Epithelial cell of prostate (primary cell): ENCODE results near the gene MAST1.
"Not testable (repeated sequence)": the region's sequence is repeated elsewhere in the genome, so short reads cannot be mapped to it uniquely, and the experiment has no call there.

Experiments used
- DNase-seq: peaks from one replicate; pipeline ENCODE4 v3.0.0-alpha.2; 2011; ENCODE audit warnings: low read depth, low spot score
- H3K27ac ChIP-seq: fragments of 450-650 bp; 2 replicates; pipeline ENCODE4 v1.5.1; 2017; ENCODE audit warnings: mild to moderate bottlenecking

The MAST1 gene

DNA sequence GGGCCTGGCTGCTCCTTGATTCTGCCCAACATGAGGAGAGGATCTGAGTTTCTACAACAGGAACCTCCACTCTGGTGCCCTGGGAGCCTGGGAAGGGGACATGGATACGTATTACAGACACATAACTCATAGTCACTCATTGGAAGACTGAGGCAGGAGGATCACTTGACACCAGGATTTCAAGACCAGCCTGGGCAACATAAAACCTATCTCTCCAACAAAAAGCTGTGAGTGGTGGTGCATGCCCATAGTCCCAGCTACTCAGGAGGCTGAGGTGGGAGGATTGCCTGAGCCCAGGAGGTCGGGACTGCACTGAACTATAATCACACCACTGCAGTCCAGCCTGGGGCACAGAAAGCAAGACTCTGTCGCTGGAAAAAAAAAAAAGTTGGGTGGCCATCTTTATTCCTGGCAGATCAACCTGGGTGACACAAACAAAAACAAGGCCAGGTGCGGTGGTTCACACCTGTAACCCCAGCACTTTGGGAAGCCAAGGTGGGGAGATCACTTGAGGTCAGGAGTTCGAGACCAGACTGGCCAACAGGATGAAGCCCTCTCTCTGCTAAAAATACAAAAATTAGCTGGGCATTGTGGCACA, 49.8 kb downstream of the MAST1 start:
- DNase-seq, result no peak
- no peak overlapping the region for H3K27ac ChIP-seq

DNA sequence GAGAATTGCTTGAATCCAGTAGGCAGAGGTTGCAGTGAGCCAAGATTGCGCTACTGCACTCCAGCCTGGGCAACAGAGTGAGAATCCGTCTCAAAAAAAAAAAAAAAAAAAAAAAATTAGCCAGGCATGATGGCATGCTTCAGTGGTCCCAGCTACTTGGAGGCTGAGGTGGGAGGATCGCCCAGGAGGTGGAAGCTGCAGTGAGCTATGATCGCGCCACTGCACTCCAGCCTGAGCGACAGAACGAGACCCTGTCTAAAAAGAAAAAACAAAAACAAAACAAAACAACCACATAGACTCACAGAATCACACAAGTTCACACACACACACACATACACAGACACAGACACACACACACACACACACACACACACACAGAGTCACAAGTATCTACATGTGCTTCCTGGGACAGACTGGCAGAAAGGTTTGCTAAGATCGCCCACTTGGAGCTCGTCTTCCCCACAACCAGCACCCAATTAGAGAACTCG, 52.0 kb downstream of the MAST1 start:
- H3K27ac ChIP-seq, DNase-seq: not testable (repeated sequence)

DNA sequence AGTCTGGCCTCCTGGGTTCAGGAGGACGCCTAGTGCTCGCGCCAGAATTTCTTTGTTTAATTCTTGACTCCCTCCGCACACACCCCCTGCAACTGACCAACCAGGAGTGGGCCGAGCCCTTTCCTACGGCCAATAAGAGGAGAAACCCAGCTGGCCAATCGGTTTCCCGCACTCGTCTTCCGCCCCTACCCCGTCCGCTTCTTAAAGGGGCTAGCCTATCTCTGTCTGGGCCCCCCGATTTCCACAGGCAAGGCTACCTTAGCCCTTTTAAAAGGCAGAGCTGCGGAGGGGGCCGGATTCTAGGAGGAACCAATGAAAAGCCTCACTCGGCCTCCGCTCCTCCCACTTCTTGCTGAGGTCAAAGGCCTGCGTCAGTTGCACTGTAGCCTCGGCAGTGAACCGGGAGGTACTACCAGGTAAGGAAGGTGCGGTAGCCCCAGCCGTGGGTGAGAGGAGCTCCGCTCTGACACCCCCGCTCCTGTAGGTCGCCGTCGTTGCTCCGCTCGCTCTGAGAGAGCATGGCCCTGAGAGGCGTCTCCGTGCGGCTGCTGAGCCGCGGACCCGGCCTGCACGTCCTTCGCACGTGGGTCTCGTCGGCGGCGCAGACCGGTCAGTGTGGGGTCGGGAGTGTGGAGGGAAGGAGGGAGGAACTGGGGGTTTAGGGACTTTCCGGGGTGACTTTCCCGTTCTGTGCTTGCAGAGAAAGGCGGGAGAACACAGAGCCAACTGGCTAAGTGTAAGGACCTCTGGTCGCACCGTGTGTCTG, 52.7 kb downstream of the MAST1 start, which contains the start of gene GCDH:
Gene GCDH, plus strand, starts transcription at position 374 of the 766 bp plus-strand sequence. Its CDS starts 145 bp downstream, at position 519.
- no peak within 1 kb of the TSS for H3K27ac ChIP-seq
- DNase-seq, result peak; percentile 98

DNA sequence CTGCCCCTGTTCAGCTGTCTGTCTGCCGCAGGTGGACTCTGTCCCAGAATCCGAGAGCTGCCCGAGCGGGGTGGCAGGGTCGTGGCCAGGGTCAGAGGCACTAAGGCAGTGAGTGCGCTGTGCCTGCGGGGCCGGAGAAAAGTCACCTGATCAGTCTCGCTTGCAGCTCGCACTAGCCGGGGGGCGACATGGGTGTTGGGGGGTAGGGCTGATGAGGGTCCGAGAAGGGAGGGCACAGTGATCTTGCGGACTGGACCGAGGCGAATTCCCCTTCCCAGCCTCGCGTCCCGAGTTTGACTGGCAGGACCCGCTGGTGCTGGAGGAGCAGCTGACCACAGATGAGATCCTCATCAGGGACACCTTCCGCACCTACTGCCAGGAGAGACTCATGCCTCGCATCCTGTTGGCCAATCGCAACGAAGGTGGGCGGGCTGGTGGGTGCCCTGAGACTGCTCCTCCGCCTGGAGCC, 53.3 kb downstream of the MAST1 start:
- no peak overlapping the region for H3K27ac ChIP-seq

DNA sequence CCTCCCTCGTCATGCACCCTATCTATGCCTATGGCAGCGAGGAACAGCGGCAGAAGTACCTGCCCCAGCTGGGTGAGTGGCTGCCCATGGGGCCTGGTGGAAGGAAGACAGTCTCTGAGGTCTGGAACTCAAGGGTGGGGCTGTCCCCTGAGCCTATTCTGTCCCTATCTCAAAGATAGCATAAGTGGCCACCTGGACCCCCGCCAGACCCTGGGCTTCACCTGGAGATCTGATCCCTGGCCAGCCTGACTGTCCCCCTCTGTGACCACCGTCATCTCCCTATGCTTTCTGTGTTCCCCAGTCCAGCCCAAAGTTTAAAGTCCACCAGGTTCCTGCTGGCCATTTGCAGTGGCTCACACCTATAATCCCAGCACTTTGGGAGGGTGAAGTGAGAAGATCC, 55.3 kb downstream of the MAST1 start:
- H3K27ac ChIP-seq, result no peak overlapping the region
- DNase-seq, result no peak

More for the DNA sequence above, 53.3 kb downstream of the MAST1 start:
- no peak for DNase-seq

DNA sequence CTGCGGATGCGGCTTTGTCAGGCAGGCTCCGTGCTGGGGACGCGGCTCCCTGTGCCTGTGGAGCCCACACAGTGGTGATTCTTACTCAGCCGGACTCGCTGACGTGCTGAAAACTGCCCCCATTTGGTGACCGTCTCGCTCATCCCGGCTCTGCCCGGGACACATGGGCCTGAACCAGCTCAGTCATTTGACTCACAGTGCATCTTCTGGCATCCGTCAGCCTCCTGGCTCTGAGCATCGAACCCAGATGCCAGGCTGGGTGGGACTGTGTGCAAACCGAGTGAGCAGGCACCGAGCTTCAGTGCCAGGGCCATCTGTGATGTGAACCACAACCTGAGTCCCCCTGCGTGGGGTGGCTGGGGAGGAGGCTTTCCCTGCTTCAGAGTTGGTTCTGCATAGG, 58.1 kb downstream of the MAST1 start:
- no peak for DNase-seq
- no peak overlapping the region for H3K27ac ChIP-seq

DNA sequence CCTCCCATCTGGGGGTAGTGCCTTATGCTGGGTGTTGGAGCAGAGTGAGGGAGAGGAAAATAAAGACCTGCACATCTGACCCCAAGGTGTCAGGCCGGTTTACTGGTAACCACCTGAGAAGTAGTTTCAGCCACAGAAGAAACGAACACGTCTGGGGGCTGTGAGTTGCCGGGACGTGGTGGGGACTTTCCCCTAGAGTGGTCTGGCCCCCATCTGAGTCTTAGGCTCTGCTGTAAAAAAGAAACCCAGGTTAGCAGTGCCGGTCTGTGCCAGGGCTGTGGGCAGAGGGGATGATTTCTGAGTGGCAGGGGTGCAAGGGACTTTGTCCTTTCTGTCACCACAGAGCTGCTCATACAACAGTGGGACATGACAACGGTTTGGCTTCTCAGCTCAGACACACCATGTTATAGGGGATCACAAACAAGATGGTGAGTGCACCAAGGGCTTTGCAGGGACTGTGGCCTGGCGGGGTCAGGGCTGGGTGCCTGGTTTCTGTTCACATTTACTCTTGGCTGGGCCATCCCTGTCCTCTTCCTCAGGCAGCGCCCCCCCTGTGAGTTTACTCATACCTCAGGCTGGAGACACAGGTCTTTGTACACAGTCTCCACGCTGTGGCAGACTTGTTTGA, 61.7 kb downstream of the MAST1 start:
- DNase-seq, result no peak
- H3K27ac ChIP-seq, result no peak overlapping the region

DNA sequence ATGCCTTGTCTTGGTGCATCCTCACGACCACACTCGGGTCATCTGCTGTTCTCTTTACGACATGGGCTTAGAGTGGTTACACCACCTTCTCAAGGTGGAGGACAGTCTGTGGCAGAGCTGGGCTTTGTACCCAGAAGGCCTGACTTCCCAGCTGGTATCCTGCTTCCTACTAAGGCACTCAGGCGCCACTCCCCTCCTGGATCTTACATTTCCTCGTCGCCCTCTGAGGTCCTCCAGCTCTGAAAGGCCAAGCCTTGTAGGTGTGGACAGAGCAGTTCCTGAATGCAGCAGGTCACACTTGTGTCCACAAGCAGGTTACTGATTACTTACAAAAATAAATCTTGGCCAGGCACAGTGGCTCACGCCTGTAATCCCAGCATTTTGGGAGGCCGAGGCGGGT, 68.9 kb downstream of the MAST1 start:
- H3K27ac ChIP-seq, result no peak overlapping the region
- no peak for DNase-seq

DNA sequence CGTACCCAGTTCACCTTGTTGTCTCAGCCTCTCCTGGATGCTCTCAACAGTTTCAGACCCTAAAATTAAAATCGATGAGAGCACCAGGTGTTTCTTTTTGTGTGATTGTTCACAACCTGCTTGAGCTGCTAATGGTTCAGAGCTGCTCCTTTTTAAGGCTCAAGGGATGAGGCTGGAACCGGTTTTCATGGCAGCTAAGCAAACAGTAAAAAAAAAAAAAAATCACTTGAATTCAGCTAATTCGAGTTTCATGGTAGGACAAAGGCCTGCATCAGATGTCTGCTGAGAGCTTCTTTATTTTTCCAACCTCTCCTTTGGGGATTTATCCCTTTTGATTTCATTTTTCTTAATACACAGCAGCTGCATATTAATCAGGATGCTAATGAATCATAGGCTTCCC, 74.3 kb downstream of the MAST1 start:
- DNase-seq, result no peak
- no peak overlapping the region for H3K27ac ChIP-seq

DNA sequence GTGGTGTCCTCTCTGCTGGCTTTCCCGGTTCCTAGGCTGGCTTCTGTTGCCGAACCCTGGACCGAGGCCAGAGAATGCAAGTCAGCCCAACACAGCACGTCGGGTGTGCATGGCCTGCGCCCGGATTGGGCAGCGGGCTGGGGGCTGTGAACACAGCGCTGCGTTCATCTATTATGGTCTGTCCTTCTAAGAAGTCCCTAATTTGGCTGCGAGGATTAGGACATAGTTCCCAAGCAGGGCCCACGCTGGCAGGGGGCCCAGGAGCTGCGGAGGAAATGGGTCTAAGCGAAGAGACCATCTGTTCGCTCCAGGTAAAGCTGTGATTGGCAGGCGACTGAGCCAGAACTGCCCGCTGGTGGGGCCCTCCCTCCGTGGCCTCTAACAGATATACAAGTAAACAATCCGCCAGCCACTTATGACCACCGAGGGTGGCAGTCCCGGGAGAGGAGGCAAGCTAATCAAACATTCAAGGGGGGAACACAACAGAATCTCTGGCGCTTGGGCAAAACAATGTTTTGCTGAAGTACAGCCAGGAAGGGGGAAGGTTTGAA, 74.8 kb downstream of the MAST1 start:
- H3K27ac ChIP-seq, result no peak overlapping the region
- DNase-seq, result no peak

DNA sequence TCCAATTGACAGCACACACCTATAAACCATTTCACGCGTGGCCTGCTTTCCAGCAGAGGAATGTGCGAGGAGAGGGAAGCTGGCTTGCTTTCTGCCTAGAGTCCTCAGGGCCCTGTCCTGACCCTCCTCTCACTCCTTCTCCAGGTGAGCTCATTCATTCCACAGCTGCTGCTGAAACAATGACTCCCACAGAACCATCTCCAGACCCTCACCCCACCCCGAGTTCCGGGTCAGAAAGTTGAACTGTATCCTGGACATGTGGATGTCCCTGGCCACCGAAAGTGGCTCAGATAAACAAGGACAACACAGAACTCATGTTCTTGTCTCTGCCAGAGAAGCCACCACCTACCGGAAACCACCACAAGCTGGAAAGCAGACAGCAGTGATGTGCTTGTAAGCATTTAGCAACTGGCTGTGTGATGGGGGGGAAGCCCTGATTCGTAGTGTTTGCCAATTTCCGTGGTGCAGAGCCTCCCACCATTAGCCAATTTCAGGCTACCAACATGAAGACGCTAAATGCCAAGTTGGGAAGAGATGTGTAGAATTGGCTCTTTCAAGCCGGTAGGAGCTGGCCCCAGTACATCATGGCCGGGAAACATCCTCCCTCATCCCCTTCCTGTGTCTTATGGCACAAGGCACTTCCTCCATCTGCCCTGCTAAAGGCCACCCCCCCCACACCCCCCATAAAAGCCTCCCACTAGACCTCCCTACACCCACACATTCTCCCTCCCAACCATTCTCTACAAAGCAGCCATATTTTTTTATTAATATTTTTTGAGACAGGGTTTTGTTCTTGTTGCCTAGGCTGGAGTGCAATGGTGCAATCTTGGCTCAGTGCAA, 75.8 kb downstream of the MAST1 start:
- DNase-seq, result no peak
- H3K27ac ChIP-seq, result no peak overlapping the region

DNA sequence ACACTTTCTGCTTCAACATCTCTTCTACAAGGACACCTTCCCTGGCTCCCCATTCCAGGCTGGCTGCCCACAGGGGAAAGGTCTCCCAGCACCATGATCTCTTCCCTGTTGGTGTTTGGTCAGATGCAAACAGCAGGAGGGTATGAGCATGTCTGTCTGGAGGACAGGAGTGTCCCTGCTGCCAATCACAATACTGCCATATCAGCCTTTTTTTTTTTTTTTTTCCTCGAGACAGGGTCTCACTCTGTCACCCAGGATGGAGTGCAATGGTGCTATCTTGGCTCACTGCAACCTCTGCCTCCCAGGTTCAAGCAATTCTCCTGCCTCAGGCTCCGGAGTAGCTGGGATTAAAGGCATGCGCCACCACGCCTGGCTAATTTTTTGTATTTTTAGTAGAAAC, 77.5 kb downstream of the MAST1 start:
- not testable (repeated sequence) for DNase-seq, H3K27ac ChIP-seq

DNA sequence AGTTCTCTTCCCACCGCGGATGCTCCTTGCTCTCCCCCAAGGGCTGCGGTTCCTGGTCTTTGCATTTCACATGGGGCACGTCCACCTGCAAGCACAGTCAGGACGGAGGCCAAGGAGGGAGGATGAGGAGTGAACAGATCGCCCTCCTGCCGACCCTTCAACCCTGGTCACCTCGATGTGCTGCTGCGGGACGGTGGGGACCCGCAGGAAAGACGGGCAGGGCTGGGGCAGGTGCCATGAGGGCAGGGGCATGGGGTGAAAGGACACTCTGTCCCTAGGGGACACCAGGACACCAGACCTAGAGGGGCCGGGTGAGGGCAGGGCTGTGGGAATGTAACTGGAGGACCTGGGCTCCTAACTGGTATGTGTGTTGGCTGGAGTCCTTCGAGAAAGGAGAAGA, 79.9 kb downstream of the MAST1 start:
- DNase-seq, result no peak
- no peak overlapping the region for H3K27ac ChIP-seq

DNA sequence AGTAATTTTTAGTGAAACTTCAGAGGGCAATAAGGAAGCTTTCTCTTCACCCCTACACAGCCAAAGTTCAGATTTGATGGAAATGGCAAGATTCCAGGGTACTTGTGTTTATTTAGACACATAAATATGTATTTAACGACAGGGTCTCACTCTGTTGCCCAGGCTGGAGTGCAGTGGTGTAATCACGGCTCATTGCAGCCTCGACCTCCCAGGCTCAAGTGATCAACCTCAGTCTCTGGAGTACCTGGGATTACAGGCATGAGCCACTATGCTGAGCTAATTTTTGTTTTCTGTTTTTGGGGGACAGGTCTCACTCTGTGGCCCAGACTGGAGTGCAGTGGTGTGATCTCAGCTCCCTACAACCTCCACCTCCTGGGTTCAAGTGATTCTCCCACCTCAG, 82.7 kb downstream of the MAST1 start:
- H3K27ac ChIP-seq, result no peak overlapping the region
- DNase-seq, result no peak

DNA sequence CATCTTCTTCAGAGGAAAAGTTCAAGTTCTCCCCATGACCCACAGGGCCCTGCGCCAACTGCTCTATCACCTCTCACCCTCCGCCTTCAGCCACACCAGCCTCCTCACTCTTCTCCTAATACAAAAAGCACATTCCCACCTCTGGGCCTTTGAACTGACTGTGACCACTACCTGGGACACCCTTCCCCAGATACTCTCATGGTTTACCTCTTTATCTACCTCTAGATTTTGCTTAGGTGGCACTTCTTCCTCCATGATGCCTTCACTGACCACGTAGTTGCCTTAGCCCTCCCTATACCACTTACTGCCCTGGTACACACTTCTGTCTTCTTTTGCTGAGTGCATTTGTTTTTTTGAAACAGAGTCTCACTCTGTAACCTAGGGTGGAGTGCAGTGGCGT, 84.6 kb downstream of the MAST1 start:
- no peak for DNase-seq

More for the DNA sequence above, 84.6 kb downstream of the MAST1 start:
- no peak overlapping the region for H3K27ac ChIP-seq
